Measurements from ENCODE around the gene HPSE. TPM values are rescaled to one million over a fixed set of nuclear protein-coding genes. Genes with fewer than 3 reads are reported as not detected.

HPSE gene
- total RNA-seq, 4 donors from 2014 or later = 4.8 to 10.6 (median 9.3) TPM

DNA sequence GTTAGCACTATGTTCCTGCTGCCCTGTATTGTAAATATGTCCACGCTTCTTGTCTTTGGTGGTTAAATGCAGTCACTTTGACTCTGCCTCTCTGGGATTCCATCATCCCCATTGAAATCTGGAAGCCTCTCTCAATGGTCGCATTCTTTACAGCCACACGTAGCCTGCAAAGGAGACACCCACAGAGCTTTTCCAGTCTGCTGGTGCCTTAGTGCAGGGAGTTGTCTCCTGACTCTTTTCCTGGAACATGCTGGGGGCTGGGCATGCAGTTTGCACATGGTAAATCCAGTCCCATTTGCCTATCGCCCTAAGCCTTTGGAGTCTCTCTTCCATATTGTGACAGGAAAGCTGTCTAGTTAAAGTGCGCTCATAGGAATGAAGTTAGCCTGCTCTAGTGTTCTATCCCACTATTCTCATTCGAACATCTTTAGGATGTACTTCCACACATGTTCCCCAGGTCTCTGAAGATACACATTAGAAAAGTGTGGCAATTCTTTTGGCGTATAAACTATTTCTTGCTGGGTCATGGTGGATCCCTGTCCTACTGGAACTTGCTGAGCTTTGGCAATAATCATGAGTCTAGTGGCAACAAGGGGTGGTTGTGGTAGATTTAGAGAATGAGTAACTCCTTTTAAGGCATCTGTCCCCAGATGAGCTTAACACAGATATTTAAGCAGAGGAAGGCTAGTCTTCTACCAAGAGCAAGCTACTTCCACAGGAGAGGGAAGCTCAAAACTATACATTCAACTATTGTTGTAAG, 83.8 kb downstream of the HPSE start:
- TF ChIP-seq POLR2AphosphoS5 (IDR thresholded peaks at IDR 0.05) (no peak), CTCF (IDR thresholded peaks at IDR 0.05) (no peak), POLR2A (IDR thresholded peaks at IDR 0.05) (no peak), EP300 (IDR thresholded peaks at IDR 0.05) (no peak)
- Histone ChIP-seq H3K9me3 (no peaks in the 10 kb centered on the region), H3K27ac (no peak overlapping the region), H3K36me3 (no peaks in the 10 kb centered on the region), H3K27me3 (no peaks in the 10 kb centered on the region), H3K4me3 (no peak overlapping the region), H3K4me1 (peaks cover 7% of the 10 kb centered on the region)
- no peak for DNase-seq (ENCODE audit: low spot score in 2 of 2)
- 85% methylated on average over 7 of the region's 7 CpGs for WGBS

- TF ChIP-seq EP300 (IDR thresholded peaks at IDR 0.05) (no peak), POLR2A (IDR thresholded peaks at IDR 0.05) (no peak), CTCF (IDR thresholded peaks at IDR 0.05) (no peak)
- Histone ChIP-seq H3K27ac (no peak overlapping the region), H3K36me3 (no peaks in the 10 kb centered on the region), H3K9me3 (no peaks in the 10 kb centered on the region), H3K27me3 (no peaks in the 10 kb centered on the region), H3K4me1 (peaks cover 7% of the 10 kb centered on the region), H3K4me3 (no peak overlapping the region)
- WGBS = 74% methylated on average over 5 of the region's 5 CpGs
- DNase-seq (ENCODE audit: low spot score in 2 of 2) = no peak
Observed at GRCh38 chr4:83248486-83248885, 86.2 kb downstream of the HPSE start.

DNA sequence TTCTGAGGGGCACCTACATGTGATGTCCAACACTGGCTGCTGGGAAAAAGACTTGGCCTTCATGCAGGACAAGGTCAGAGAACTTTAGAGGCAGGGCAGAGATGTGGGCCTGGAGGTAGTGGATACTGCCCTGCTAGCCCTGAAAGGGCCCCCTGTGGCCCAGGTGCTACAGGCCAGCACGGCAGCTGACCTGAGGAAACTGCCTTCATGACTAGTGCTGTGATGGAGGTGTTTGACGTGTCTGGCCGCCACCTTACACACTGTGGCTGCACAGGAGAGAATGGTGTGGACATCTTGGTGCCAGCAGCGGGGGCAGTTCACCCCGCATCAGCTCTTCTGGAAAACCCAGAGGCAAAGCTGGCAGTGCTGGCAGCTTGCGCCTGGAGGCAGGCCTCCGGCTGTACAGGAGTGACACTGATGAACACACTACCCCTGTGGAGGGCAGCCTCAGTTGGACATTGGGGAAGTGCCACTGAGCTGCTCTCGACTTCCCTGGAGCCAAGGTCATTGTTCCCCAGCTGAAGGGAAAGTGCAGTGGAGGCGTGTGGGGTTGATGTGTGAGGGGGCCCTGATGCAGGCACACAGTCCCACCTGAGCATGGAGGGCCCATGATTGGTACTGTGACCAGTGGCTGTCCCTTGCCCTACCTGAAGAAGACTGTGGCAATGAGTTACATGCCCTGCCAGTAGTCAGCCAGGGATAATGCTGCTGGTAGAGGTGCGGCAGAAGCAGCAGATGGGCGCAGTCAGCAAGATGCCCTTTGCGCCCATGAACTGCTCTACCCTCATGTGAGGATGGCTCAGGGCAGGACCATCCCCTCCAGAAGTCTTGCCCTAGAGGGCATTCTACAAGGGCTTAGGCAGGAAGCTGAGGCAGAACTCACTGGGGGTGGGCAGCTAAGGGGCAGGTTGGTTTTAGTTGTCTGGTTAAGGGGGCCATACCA, 87.0 kb downstream of the HPSE start:
- no peak overlapping the region for H3K27ac ChIP-seq

More for the DNA sequence above, 87.0 kb downstream of the HPSE start:
- H3K27me3 ChIP-seq = no peaks in the 10 kb centered on the region
- TF ChIP-seq CTCF (IDR thresholded peaks at IDR 0.05) (no peak), POLR2A (IDR thresholded peaks at IDR 0.05) (no peak), EP300 (IDR thresholded peaks at IDR 0.05) (no peak), POLR2AphosphoS5 (IDR thresholded peaks at IDR 0.05) (no peak)
- H3K36me3 ChIP-seq = no peaks in the 10 kb centered on the region
- no peaks in the 10 kb centered on the region for H3K9me3 ChIP-seq
- WGBS = 83% methylated on average over 4 of the region's 12 CpGs
- H3K4me1 ChIP-seq = peaks cover 7% of the 10 kb centered on the region
- DNase-seq (ENCODE audit: low spot score in 2 of 2) = no peak
- H3K4me3 ChIP-seq = no peak overlapping the region

Other genes with a start within 250 kb of the HPSE start
- gene PLAC8, start 220.1 kb downstream of the HPSE start, total RNA-seq = 1 to 10 TPM in 2 of 4 donors, not detected in 2; 1.3 TPM
- gene COQ2, start 50.0 kb downstream of the HPSE start, total RNA-seq = 10 to 100 TPM in 3 of 4 donors, 1 to 10 TPM in 1; 8.0 to 17.2 (median 13.4) TPM
- 10 to 100 TPM in 2 of 4 donors, 1 to 10 TPM in 2; 8.1 to 16.4 (median 11.9) TPM for gene HELQ, start 121.0 kb upstream of the HPSE start, total RNA-seq
- gene MRPS18C, start 121.2 kb upstream of the HPSE start, total RNA-seq = 10 to 100 TPM; 16.8 to 34.1 (median 21.3) TPM
- 10 to 100 TPM in 2 of 4 donors, 1 to 10 TPM in 2; 6.5 to 11.4 (median 10.3) TPM for gene ABRAXAS1, start 150.3 kb upstream of the HPSE start, total RNA-seq
- 1 to 10 TPM; 2.3 to 7.3 (median 4.5) TPM for gene GPAT3, start 201.3 kb upstream of the HPSE start, total RNA-seq